Stomach (tissue), 4 donors: Measurements from ENCODE around the gene SMIM41.

ENCODE experiments used
- CTCF ChIP-seq, 7 experiments: fragments of 450-650 bp in 4 of 7; fragments of 200-600 bp in 3 of 7; sonication (generic) in 3 of 7; IDR thresholded peaks; one replicate each; pipeline ENCODE4 v1.5.1; 2016 to 2019; ENCODE audit warnings: antibody characterized with exemption in 7 of 7, control low read depth in 2 of 7, mild to moderate bottlenecking in 1 of 7
- POLR2A ChIP-seq, 4 donors: fragments of 450-650 bp; IDR thresholded peaks; one replicate each; pipeline ENCODE4 v1.6.1; 2016; ENCODE audit warnings: antibody characterized with exemption in 4 of 4, control low read depth in 2 of 4, mild to moderate bottlenecking in 1 of 4, moderate library complexity in 1 of 4
- POLR2AphosphoS5 ChIP-seq, 3 donors: sonication (generic); formaldehyde crosslinking; IDR thresholded peaks; one replicate each; pipeline ENCODE4 v1.6.1; 2016; ENCODE audit warnings: antibody characterized with exemption in 3 of 3

- TF ChIP-seq CTCF (IDR thresholded peaks at IDR 0.05) = no peak
- no peak for TF ChIP-seq POLR2A (IDR thresholded peaks at IDR 0.05)
- no peak for TF ChIP-seq POLR2AphosphoS5 (IDR thresholded peaks at IDR 0.05)
Measured at GRCh38 chr12:52084491-52085231, 5.2 kb downstream of the SMIM41 start.
